ENCODE results near the gene NELL1. TPM values are rescaled to one million over a fixed set of nuclear protein-coding genes. Genes with fewer than 3 reads are reported as not detected.
A peak's percentile ranks its signal among the peaks of the same experiment; 100 is the strongest.

Gene NELL1
- polyA plus RNA-seq, 1 of the 3 experiments (the other 2 are of a cell fraction): not detected

- Histone ChIP-seq H3K9me2 (no peaks in the 10 kb centered on the region), H2AFZ (ENCODE audit: low read depth) (no peak overlapping the region), H3K4me3 (ENCODE audit: low read depth in 2 of 2, low read length in 1 of 2) (no peak overlapping the region), H3K9me3 (no peaks in the 10 kb centered on the region), H3K27ac (ENCODE audit: low read depth in 2 of 2, low read length in 1 of 2) (no peak overlapping the region; a peak in 1 of 4 replicates), H3K79me2 (ENCODE audit: insufficient read depth) (no peaks in the 10 kb centered on the region), H4K20me1 (ENCODE audit: insufficient read depth) (no peaks in the 10 kb centered on the region), H3K4me2 (no peak overlapping the region), H3K9ac (no peak overlapping the region), H3K4me1 (ENCODE audit: control insufficient read depth in 1 of 2, insufficient read depth in 2 of 2, low read depth in 1 of 2, low read length in 1 of 2) (peaks cover 0 to 2% of the 10 kb centered on the region in 2 experiments; a peak in 1 of 4 replicates), H3K27me3 (ENCODE audit: insufficient read depth) (no peaks in the 10 kb centered on the region), H3K36me3 (replicated peaks in 1 of 2; ENCODE audit: control insufficient read depth in 1 of 2, insufficient read depth in 2 of 2, low read length in 1 of 2) (no peaks in the 10 kb centered on the region), H3F3A (replicated peaks; ENCODE audit: insufficient read depth) (no peaks in the 10 kb centered on the region)
- DNase-seq: peak; percentile 15
- CTCF ChIA-PET: interaction anchor here (0.6 to 1.6 kb wide), 12 partner anchors 9 to 638 kb away, joined by 3 to 5 read pairs (median 3); no protein-coding TSS in a partner anchor
- TF ChIP-seq RAD21 (IDR thresholded peaks at IDR 0.05; ENCODE audit: low read length): peak; percentile 74
- TF ChIP-seq CTCF (IDR thresholded peaks at IDR 0.05): 0 out of 2 replicates have a peak, but pooled peaks have one; percentile 17
- no peak for TF ChIP-seq YY1 (IDR thresholded peaks at IDR 0.05; ENCODE audit: low read depth)
- TF ChIP-seq, protein P1, sequence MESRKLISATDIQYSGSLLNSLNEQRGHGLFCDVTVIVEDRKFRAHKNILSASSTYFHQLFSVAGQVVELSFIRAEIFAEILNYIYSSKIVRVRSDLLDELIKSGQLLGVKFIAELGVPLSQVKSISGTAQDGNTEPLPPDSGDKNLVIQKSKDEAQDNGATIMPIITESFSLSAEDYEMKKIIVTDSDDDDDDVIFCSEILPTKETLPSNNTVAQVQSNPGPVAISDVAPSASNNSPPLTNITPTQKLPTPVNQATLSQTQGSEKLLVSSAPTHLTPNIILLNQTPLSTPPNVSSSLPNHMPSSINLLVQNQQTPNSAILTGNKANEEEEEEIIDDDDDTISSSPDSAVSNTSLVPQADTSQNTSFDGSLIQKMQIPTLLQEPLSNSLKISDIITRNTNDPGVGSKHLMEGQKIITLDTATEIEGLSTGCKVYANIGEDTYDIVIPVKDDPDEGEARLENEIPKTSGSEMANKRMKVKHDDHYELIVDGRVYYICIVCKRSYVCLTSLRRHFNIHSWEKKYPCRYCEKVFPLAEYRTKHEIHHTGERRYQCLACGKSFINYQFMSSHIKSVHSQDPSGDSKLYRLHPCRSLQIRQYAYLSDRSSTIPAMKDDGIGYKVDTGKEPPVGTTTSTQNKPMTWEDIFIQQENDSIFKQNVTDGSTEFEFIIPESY (IDR thresholded peaks at IDR 0.05; ENCODE audit: borderline replicate concordance, low read depth): no peak
- no peak for TF ChIP-seq MAX (IDR thresholded peaks at IDR 0.05; ENCODE audit: low read depth)
- no peak for TF ChIP-seq EZH2phosphoT487 (IDR thresholded peaks at IDR 0.05; ENCODE audit: borderline replicate concordance, low read depth)
- POLR2A ChIA-PET: no interaction called here
- WGBS (ENCODE audit: low lambda C conversion rate): 51% methylated on average over 3 of the region's 3 CpGs
Measured at GRCh38 chr11:21514316-21514715, 844.9 kb downstream of the NELL1 start.

DNA sequence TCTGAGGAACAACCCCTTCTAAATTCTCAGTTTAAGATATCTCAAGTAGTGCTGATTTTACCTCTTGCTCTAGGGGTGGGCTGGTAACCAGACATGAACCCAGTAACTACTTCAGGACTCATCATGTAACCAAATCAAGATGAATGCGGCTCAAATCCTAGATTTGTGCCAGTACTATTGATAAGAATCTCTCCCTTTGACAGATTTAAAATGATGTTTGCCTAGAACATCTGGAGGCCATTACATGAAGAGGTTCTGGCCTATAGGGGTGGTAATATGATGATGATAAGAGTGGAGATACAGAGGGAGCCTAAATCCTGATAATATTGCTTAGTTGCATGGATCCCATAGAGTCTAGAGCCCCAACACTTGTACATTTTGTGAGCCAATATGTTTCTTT is 850.9 kb downstream of the NELL1 start:
- POLR2A ChIA-PET: no interaction called here
- Histone ChIP-seq H3K4me2 (no peak overlapping the region), H3K4me3 (ENCODE audit: low read depth in 2 of 2, low read length in 1 of 2) (no peak overlapping the region)
- TF ChIP-seq NRF1 (IDR thresholded peaks at IDR 0.05; ENCODE audit: low read depth, low read length) (no peak), JUND (IDR thresholded peaks at IDR 0.05) (no peak), ELF1 (IDR thresholded peaks at IDR 0.05) (no peak), CTCF (IDR thresholded peaks at IDR 0.05) (no peak), MAX (IDR thresholded peaks at IDR 0.05; ENCODE audit: low read depth) (no peak), POLR2AphosphoS5 (IDR thresholded peaks at IDR 0.05; ENCODE audit: low read depth, low read length) (no peak), RXRA (IDR thresholded peaks at IDR 0.05; ENCODE audit: borderline replicate concordance, low read depth) (no peak), TAF1 (IDR thresholded peaks at IDR 0.05; ENCODE audit: borderline replicate concordance, low read depth, low read length) (no peak), FOXM1 (IDR thresholded peaks at IDR 0.05; ENCODE audit: low read depth) (no peak), RCOR1 (IDR thresholded peaks at IDR 0.05; ENCODE audit: low read length) (peak; percentile 97), FOSL2 (IDR thresholded peaks at IDR 0.05; ENCODE audit: borderline replicate concordance, low read depth) (no peak), SIN3A (IDR thresholded peaks at IDR 0.05; ENCODE audit: borderline replicate concordance, low read depth, low read length) (no peak)
- TF ChIP-seq, protein P2, sequence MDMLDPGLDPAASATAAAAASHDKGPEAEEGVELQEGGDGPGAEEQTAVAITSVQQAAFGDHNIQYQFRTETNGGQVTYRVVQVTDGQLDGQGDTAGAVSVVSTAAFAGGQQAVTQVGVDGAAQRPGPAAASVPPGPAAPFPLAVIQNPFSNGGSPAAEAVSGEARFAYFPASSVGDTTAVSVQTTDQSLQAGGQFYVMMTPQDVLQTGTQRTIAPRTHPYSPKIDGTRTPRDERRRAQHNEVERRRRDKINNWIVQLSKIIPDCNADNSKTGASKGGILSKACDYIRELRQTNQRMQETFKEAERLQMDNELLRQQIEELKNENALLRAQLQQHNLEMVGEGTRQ (IDR thresholded peaks at IDR 0.05; ENCODE audit: borderline replicate concordance, low read depth, low read length): no peak
- TF ChIP-seq, protein P1 (IDR thresholded peaks at IDR 0.05; ENCODE audit: borderline replicate concordance, low read depth): no peak

More for the DNA sequence above, 850.9 kb downstream of the NELL1 start:
- WGBS (ENCODE audit: low lambda C conversion rate): 6% methylated on average over 1 of the region's 1 CpG
- Histone ChIP-seq H2AFZ (ENCODE audit: low read depth) (no peak overlapping the region), H3K36me3 (replicated peaks in 1 of 2; ENCODE audit: control insufficient read depth in 1 of 2, insufficient read depth in 2 of 2, low read length in 1 of 2) (no peaks in the 10 kb centered on the region), H3K27ac (ENCODE audit: low read depth in 2 of 2, low read length in 1 of 2) (peak overlapping the region in 1 of 2 experiments; percentile 58; a peak in 2 of 4 replicates), H3K4me1 (ENCODE audit: control insufficient read depth in 1 of 2, insufficient read depth in 2 of 2, low read depth in 1 of 2, low read length in 1 of 2) (peaks cover 0 to 3% of the 10 kb centered on the region in 2 experiments; a peak in 2 of 4 replicates), H4K20me1 (ENCODE audit: insufficient read depth) (no peaks in the 10 kb centered on the region), H3F3A (replicated peaks; ENCODE audit: insufficient read depth) (no peaks in the 10 kb centered on the region), H3K9ac (no peak overlapping the region), H3K9me3 (no peaks in the 10 kb centered on the region), H3K27me3 (ENCODE audit: insufficient read depth) (no peaks in the 10 kb centered on the region), H3K9me2 (no peaks in the 10 kb centered on the region), H3K79me2 (ENCODE audit: insufficient read depth) (no peaks in the 10 kb centered on the region)
- DNase-seq: peak; percentile 50
- CTCF ChIA-PET: no interaction called here
